GM13976 (cell line): Measurements from ENCODE around the gene HLTF.
"Not testable (repeated sequence)": the region's sequence is repeated elsewhere in the genome, so short reads cannot be mapped to it uniquely, and the experiment has no call there.

Experiments
- DNase-seq: peaks from one replicate; pipeline ENCODE4 v3.0.0; 2012; ENCODE audit warnings: low spot score
- in situ Hi-C: fragments of 300-500 bp; cut with MboI; formaldehyde crosslinking; loops from one replicate; pipeline ENCODE4 v1.12.0; 2022; ENCODE audit warnings: low sequenced_read_pairs, mixed read lengths, inconsistent platforms; ENCODE audit not compliant: unreplicated experiment
- TF ChIP-seq, protein P1 (sequence below): IDR thresholded peaks from 2 replicates; pipeline ENCODE4 v1.5.1; 2012; ENCODE audit warnings: borderline replicate concordance, mild to moderate bottlenecking; ENCODE audit not compliant: insufficient read depth; ENCODE audit errors: extremely low read depth, missing control alignments, control extremely low read depth

HLTF gene

DNA sequence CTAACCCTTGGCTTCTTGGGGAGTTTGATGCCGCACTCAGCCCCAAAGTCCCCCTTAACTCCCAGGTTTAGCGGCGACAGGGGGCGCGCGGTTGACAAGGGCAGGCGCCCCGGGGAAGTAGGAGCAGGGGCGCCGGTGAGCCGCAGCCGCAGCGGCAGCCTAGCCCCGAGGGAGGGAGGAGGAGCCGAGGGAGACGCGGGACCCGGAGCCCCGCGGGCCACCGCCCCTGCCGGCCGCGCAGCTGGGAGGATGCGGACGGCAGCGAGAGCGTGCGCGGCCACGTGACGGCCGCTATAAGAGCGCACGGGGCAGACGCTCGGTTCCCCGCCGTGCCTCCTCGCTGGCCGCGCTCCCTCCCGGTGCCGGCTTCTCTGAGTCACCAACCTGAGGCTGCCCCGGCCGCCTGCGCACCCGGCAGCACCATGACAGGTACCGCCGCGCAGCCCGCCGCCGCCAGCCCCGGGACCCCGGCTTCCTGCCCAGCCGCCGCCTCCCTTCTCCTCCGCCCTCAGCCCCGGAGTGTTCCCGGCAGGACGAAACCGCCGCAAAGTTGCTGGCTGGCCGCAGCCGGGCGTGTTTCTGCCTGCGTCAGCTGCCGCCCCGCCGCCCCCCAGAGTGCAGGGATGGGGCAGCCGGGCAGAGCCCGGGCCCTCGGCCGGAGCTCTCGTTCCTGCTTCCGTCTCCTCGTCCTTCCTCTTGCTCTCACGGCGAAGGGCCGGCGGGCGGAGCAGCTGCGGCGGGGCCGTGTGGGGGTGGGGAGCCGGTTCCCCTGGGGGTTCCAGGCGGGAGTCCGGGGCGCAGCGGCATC, 94.9 kb downstream of the HLTF start, which contains the start of gene GYG1:
TSS of gene GYG1 (plus strand) at position 322 of the 808 bp plus-strand sequence. CDS start at position 423, 101 bp downstream.
- TF ChIP-seq, protein P1, sequence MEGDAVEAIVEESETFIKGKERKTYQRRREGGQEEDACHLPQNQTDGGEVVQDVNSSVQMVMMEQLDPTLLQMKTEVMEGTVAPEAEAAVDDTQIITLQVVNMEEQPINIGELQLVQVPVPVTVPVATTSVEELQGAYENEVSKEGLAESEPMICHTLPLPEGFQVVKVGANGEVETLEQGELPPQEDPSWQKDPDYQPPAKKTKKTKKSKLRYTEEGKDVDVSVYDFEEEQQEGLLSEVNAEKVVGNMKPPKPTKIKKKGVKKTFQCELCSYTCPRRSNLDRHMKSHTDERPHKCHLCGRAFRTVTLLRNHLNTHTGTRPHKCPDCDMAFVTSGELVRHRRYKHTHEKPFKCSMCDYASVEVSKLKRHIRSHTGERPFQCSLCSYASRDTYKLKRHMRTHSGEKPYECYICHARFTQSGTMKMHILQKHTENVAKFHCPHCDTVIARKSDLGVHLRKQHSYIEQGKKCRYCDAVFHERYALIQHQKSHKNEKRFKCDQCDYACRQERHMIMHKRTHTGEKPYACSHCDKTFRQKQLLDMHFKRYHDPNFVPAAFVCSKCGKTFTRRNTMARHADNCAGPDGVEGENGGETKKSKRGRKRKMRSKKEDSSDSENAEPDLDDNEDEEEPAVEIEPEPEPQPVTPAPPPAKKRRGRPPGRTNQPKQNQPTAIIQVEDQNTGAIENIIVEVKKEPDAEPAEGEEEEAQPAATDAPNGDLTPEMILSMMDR: no peak
- DNase-seq: peak; percentile 91
- in situ Hi-C loops: no loop called here

DNA sequence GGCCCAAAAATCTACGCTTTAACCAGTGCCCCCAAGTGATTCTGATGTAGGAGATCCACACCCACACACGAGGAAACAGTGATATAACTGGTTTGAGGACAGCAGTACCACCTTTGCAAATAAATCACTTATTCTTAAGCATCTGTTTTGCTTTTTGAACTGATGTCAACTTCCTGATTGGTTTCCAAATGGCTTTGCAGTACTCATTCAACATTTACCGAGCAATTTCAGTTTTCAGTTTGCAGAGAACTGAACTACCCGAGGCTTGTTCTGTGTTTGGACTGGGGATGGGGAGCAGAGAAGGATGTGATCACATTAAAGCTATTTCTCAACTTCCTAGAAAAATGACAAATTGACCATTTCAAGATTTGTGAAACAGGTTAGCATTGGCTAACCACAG, 96.1 kb downstream of the HLTF start:
- in situ Hi-C loops: no loop called here
- TF ChIP-seq, protein P1: no peak
- peak; percentile 37 for DNase-seq

DNA sequence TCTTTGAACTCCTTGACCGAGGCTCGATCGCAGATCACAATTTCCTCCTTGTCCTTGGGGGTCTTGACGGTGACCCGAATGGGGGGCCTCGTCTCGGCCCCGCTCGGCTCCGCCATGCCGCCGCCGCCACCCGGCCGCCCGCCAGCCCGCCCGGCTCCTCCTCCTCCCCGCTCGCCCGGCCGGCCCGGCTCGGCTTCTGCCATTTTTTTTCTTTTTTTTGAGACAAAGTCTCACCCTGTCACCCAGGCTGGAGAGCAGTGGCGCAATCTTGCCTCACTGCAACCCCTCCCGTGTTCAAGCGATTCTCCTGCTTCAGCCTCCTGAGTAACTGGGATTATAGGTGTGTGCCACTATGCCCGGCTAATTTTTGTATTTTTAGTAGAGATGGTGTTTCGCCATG, 98.8 kb downstream of the HLTF start:
- in situ Hi-C loops, DNase-seq: not testable (repeated sequence)

DNA sequence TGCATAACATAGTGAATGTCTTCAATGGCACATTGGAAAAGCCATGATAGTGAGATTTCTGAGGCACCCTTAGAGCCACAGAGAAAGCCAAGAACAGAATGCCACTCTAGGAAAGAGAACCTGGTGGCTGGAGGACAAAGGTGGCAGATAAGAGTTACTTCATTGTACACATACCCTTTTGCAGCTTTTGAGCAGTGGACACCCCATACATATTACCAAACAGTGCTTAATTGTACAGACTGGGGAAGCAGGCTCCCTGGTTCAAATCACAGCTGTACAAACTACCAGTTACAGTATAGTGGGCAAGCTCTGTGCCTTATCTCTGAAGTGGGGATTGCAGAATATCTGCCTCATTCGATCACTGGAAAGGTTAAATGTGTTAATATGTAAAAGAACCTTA, 105.1 kb downstream of the HLTF start:
- no peak for DNase-seq
- in situ Hi-C loops: no loop called here
- TF ChIP-seq, protein P1: no peak
